ENCODE data around the gene GCG. TPM values are rescaled to one million over a fixed set of nuclear protein-coding genes. Genes with fewer than 3 reads are reported as not detected.

GCG gene
- total RNA-seq, 1 experiment from 2014 or later = not detected

- H3K27me3 Mint-ChIP-seq (ENCODE audit: unreplicated experiment) = no peaks in the 10 kb centered on the region
- intact Hi-C loops (cut with micrococcal nuclease; ENCODE audit: unreplicated experiment) = no loop called here
- TF ChIP-seq CTCF (IDR thresholded peaks at IDR 0.05; ENCODE audit: unreplicated experiment) = no peak
- no peaks in the 10 kb centered on the region for H3K36me3 Mint-ChIP-seq (ENCODE audit: insufficient read depth, unreplicated experiment)
- H3K9me3 Mint-ChIP-seq (ENCODE audit: low read depth, unreplicated experiment) = peaks cover 3% of the 10 kb centered on the region
- CTCF ChIA-PET = no interaction called here
- no peak overlapping the region for H3K27ac Mint-ChIP-seq (ENCODE audit: unreplicated experiment)
- DNase-seq = no peak
- BruUV-seq (replicated peaks) = no TSS peak
- H3K4me3 Mint-ChIP-seq (ENCODE audit: low read depth, unreplicated experiment) = no peak overlapping the region
- peaks cover 7% of the 10 kb centered on the region for H3K4me1 Mint-ChIP-seq (ENCODE audit: low read depth, unreplicated experiment)
These were observed 45.3 kb downstream of the GCG start for GRCh38 chr2:162106746-162107145.

GRCh38 chr2:162106146-162106551, 45.9 kb downstream of the GCG start:
- CTCF ChIA-PET = interaction anchor here (0.7 kb wide), 1 partner anchor 388 kb away, joined by 3 read pairs; no protein-coding TSS in a partner anchor
- intact Hi-C loops (cut with micrococcal nuclease; ENCODE audit: unreplicated experiment) = no loop called here
- no peak for TF ChIP-seq CTCF (IDR thresholded peaks at IDR 0.05; ENCODE audit: unreplicated experiment)
- BruUV-seq (replicated peaks) = no TSS peak
- Mint-ChIP-seq H3K4me1 (ENCODE audit: low read depth, unreplicated experiment) (peaks cover 7% of the 10 kb centered on the region), H3K9me3 (ENCODE audit: low read depth, unreplicated experiment) (peaks cover 3% of the 10 kb centered on the region), H3K4me3 (ENCODE audit: low read depth, unreplicated experiment) (no peak overlapping the region), H3K27me3 (ENCODE audit: unreplicated experiment) (no peaks in the 10 kb centered on the region), H3K36me3 (ENCODE audit: insufficient read depth, unreplicated experiment) (no peaks in the 10 kb centered on the region), H3K27ac (ENCODE audit: unreplicated experiment) (no peak overlapping the region)
- DNase-seq = no peak

- Mint-ChIP-seq H3K9me3 (ENCODE audit: low read depth, unreplicated experiment) (peaks cover 3% of the 10 kb centered on the region), H3K36me3 (ENCODE audit: insufficient read depth, unreplicated experiment) (no peaks in the 10 kb centered on the region), H3K4me1 (ENCODE audit: low read depth, unreplicated experiment) (peaks cover 7% of the 10 kb centered on the region), H3K4me3 (ENCODE audit: low read depth, unreplicated experiment) (no peak overlapping the region), H3K27ac (ENCODE audit: unreplicated experiment) (no peak overlapping the region), H3K27me3 (ENCODE audit: unreplicated experiment) (no peaks in the 10 kb centered on the region)
- intact Hi-C loops (cut with micrococcal nuclease; ENCODE audit: unreplicated experiment) = no loop called here
- no peak for DNase-seq
- no TSS peak for BruUV-seq (replicated peaks)
- TF ChIP-seq CTCF (IDR thresholded peaks at IDR 0.05; ENCODE audit: unreplicated experiment) = no peak
- CTCF ChIA-PET = no interaction called here
These were observed 48.5 kb downstream of the GCG start for GRCh38 chr2:162103443-162104009.

- H3K27me3 Mint-ChIP-seq (ENCODE audit: unreplicated experiment) = no peaks in the 10 kb centered on the region
- BruUV-seq (replicated peaks) = no TSS peak
- no peak overlapping the region for H3K4me3 Mint-ChIP-seq (ENCODE audit: low read depth, unreplicated experiment)
- no peaks in the 10 kb centered on the region for H3K36me3 Mint-ChIP-seq (ENCODE audit: insufficient read depth, unreplicated experiment)
- CTCF ChIA-PET = no interaction called here
- peaks cover 3% of the 10 kb centered on the region for H3K9me3 Mint-ChIP-seq (ENCODE audit: low read depth, unreplicated experiment)
- no peaks in the 10 kb centered on the region for H3K4me1 Mint-ChIP-seq (ENCODE audit: low read depth, unreplicated experiment)
- no peak for DNase-seq
- H3K27ac Mint-ChIP-seq (ENCODE audit: unreplicated experiment) = no peak overlapping the region
- no peak for TF ChIP-seq CTCF (IDR thresholded peaks at IDR 0.05; ENCODE audit: unreplicated experiment)
- intact Hi-C loops (cut with micrococcal nuclease; ENCODE audit: unreplicated experiment) = no loop called here
These were observed 51.5 kb downstream of the GCG start for GRCh38 chr2:162100579-162100978.

Data from Calu3 (cell line).